BLaER1 treated with 17β-estradiol and CSF1 and Interleukin-3, amounts not matched to agents 10 nM and 100 nM (cell line): Measurements from ENCODE around the gene RIPK4.

ENCODE experiments used
- H3K27ac ChIP-seq, 11 experiments: shearing (Covaris generic); formaldehyde crosslinking; 2 replicates each; pipeline ENCODE4 v1.8.1; 2022
- H3K27me3 ChIP-seq, 11 experiments: shearing (Covaris generic); formaldehyde crosslinking; 2 replicates each; pipeline ENCODE4 v1.8.1; 2022
- H3K36me3 ChIP-seq, 11 experiments: shearing (Covaris generic); formaldehyde crosslinking; 2 replicates each; pipeline ENCODE4 v1.8.1; 2022
- H3K4me1 ChIP-seq, 10 experiments: shearing (Covaris generic); formaldehyde crosslinking; 2 replicates each; pipeline ENCODE4 v1.8.1; 2022
- H3K4me2 ChIP-seq, 11 experiments: shearing (Covaris generic); formaldehyde crosslinking; 2 replicates each; pipeline ENCODE4 v1.8.1; 2022
- H3K4me3 ChIP-seq, 10 experiments: shearing (Covaris generic); formaldehyde crosslinking; 2 replicates each; pipeline ENCODE4 v1.8.1; 2022
- H3K9ac ChIP-seq, 11 experiments: shearing (Covaris generic); formaldehyde crosslinking; 2 replicates each; pipeline ENCODE4 v1.8.1; 2022
- H3K9me3 ChIP-seq, 11 experiments: shearing (Covaris generic); formaldehyde crosslinking; replicated peaks in 1 of 11; 2 replicates each; pipeline ENCODE4 v1.8.1; 2022
- H4K20me1 ChIP-seq, 11 experiments: shearing (Covaris generic); formaldehyde crosslinking; 2 replicates each; pipeline ENCODE4 v1.8.1; 2022
- Cebpa-rat ChIP-seq, 11 experiments: shearing (Covaris generic); IDR thresholded peaks; 2 replicates each; pipeline ENCODE4 v1.8.1; 2022

Gene RIPK4

DNA sequence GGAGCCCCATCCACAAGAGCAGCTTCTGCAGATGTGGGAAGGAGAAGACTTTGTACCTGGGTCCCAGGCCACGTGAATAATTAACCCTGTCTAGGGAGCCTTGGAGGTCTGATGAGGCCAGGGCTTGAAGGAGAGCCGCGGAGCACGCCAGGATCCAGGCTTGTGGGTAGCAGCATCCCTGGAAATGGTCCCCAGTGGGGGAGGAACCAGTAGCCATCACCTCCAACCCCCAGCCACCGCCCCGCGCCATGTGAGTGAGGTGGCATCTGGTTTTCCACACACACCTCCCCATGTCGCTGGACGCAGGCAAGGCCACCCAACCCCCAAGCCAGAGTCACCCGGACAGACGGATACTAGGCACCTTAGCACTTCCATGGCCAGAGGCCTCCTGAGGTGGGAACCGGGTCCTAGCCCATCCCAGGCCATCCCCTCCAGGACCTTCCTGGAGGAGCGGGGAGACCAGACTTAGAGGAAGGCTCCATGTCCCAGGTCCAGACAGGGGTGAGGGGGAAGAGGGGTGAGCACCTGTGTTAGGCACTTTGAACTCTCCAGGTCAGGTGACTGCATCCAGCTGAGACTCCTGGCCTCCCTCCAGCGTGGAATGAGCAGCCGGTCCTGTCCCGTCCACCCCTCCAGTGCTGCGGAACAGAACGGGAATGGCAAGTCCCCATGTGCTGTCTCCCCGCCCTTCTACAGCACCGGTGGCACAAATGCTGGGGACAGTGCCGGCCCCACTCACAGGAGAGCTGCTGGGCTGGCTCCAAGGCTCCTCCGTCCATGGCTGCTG lies 53.2 kb downstream of the RIPK4 start:
- H3K4me1 ChIP-seq: peaks cover 10 to 30% (median 28%) of the 10 kb centered on the region in 10 experiments
- H3K9me3 ChIP-seq: no peaks in the 10 kb centered on the region

DNA sequence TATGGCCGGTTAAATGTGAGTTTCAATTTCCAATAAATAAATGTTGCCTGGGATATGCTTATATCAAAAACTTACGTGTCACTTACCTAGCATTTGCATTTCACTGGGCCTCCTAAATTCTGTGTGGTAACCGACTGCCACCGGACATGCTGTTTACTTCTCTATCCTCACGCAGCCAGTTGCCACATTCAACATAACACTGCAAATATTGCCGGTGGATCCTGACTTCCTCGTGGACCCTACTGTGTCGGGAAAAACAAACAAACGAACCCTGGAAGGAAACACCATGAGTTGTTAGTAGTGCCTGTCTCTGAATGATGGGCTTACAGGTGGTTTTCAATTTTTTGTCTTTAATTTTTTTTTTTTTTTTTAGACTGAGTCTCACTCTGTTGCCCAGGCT lies 54.1 kb downstream of the RIPK4 start:
- peaks cover 4 to 21% (median 19%) of the 10 kb centered on the region in 10 experiments for H3K4me1 ChIP-seq
- no peak overlapping the region for H3K4me2 ChIP-seq
- H3K27me3 ChIP-seq: peaks cover 0 to 5% (median 0%) of the 10 kb centered on the region in 11 experiments; a peak in 2 of 22 replicates
- TF ChIP-seq Cebpa-rat (IDR thresholded peaks at IDR 0.05): no peak
- peaks cover 0 to 3% (median 0%) of the 10 kb centered on the region in 11 experiments; a peak in 1 of 22 replicates for H4K20me1 ChIP-seq
- H3K9ac ChIP-seq: no peak overlapping the region
- H3K4me3 ChIP-seq: no peak overlapping the region
- no peaks in the 10 kb centered on the region for H3K36me3 ChIP-seq
- H3K9me3 ChIP-seq: no peaks in the 10 kb centered on the region
- no peak overlapping the region for H3K27ac ChIP-seq

More for the DNA sequence above, 53.2 kb downstream of the RIPK4 start:
- Histone ChIP-seq H3K4me3 (no peak overlapping the region), H4K20me1 (peaks cover 0 to 3% (median 0%) of the 10 kb centered on the region in 11 experiments; a peak in 2 of 22 replicates), H3K36me3 (no peaks in the 10 kb centered on the region), H3K27ac (no peak overlapping the region), H3K4me2 (no peak overlapping the region), H3K27me3 (peaks cover 0 to 5% (median 0%) of the 10 kb centered on the region in 11 experiments; a peak in 2 of 22 replicates), H3K9ac (no peak overlapping the region)
- no peak for TF ChIP-seq Cebpa-rat (IDR thresholded peaks at IDR 0.05)

DNA sequence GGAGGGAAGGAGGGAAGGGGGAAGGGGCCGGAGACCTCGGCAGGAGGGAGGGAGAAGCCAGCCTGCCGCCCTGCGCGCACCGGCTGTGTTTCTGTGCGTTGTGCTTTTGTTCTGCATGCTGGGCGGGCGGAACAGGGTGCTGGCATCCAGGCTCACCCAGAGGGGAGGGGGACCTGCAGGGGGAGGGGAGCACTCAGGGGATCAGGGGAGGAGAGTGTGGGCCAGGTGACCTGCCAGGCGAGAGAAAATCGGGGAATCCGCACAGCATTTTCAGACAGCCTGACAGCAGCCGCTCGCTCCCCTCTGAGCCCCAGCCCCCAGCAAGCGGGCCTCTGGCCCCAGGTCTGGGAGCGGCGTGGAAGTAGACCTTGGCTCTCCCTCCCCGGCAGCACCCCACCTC lies 54.7 kb downstream of the RIPK4 start:
- Histone ChIP-seq H3K9me3 (no peaks in the 10 kb centered on the region), H3K4me1 (peaks cover 0 to 17% (median 14%) of the 10 kb centered on the region in 10 experiments; a peak in 17 of 20 replicates), H3K27me3 (peaks cover 0 to 5% (median 0%) of the 10 kb centered on the region in 11 experiments; a peak in 2 of 22 replicates), H3K27ac (no peak overlapping the region), H3K9ac (no peak overlapping the region), H3K36me3 (no peaks in the 10 kb centered on the region), H3K4me3 (no peak overlapping the region), H3K4me2 (no peak overlapping the region), H4K20me1 (peaks cover 0 to 3% (median 0%) of the 10 kb centered on the region in 11 experiments; a peak in 1 of 22 replicates)
- TF ChIP-seq Cebpa-rat (IDR thresholded peaks at IDR 0.05): no peak

DNA sequence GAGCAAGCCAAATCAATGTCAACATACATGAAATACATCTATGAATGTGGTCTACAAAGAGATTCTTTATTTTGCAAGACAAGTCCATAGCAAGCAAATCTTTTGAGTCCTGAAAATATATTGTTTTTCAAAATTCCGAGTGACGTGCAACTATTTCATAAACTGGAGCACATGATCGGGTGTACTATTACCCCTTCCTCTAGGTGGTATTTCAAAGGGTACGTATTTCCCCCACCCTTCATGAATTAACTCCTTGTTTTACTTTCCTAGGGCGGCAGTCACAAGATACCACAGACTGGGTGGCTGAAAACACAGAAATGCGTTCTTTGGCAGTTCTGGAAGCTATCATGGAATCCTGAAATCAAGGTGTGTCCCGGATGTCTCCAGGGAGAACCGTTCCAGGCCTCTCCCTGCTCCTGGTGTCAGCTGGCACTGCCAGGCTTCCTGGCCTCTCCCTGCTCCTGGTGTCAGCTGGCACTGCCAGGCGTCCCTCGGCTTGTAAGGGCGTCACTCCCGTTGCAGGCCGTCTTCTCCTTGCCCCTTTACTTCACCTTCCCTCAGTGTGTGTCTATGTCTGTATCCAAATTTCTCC lies 55.3 kb downstream of the RIPK4 start:
- H4K20me1 ChIP-seq: peaks cover 0 to 3% (median 0%) of the 10 kb centered on the region in 11 experiments; a peak in 1 of 22 replicates
- no peak overlapping the region for H3K4me3 ChIP-seq
- no peak overlapping the region for H3K9ac ChIP-seq
- peaks cover 0 to 4% (median 0%) of the 10 kb centered on the region in 11 experiments; a peak in 2 of 22 replicates for H3K27me3 ChIP-seq
- H3K27ac ChIP-seq: no peak overlapping the region
- no peak overlapping the region for H3K4me2 ChIP-seq
- no peak for TF ChIP-seq Cebpa-rat (IDR thresholded peaks at IDR 0.05)
- no peaks in the 10 kb centered on the region for H3K36me3 ChIP-seq
- no peaks in the 10 kb centered on the region for H3K9me3 ChIP-seq
- peaks cover 0 to 12% (median 7%) of the 10 kb centered on the region in 10 experiments; a peak in 13 of 20 replicates for H3K4me1 ChIP-seq

DNA sequence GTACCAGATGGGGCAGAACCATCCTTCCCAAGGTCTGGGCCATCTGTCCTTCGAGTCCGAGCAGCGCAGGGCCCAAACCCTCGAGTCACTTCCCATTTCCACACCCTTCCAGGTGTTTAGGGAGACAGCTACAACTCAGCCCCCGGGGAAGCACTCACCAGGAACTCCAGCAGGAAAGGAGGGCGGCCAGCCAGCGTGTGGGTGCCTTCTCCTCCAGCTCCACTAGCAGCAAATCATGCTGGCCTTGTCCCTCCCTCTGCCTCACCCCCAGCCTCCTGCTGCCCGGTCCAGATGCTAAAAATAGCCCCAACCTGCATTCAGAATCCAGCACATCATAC lies 56.1 kb downstream of the RIPK4 start:
- Histone ChIP-seq H3K4me2 (no peak overlapping the region), H3K4me1 (peaks cover 0 to 5% (median under 1%) of the 10 kb centered on the region in 10 experiments; a peak in 5 of 20 replicates), H3K27ac (no peak overlapping the region), H3K4me3 (no peak overlapping the region), H3K36me3 (no peaks in the 10 kb centered on the region), H4K20me1 (peaks cover 0 to 3% (median 0%) of the 10 kb centered on the region in 11 experiments; a peak in 1 of 22 replicates), H3K27me3 (no peaks in the 10 kb centered on the region), H3K9me3 (no peaks in the 10 kb centered on the region), H3K9ac (no peak overlapping the region)
- TF ChIP-seq Cebpa-rat (IDR thresholded peaks at IDR 0.05): no peak

DNA sequence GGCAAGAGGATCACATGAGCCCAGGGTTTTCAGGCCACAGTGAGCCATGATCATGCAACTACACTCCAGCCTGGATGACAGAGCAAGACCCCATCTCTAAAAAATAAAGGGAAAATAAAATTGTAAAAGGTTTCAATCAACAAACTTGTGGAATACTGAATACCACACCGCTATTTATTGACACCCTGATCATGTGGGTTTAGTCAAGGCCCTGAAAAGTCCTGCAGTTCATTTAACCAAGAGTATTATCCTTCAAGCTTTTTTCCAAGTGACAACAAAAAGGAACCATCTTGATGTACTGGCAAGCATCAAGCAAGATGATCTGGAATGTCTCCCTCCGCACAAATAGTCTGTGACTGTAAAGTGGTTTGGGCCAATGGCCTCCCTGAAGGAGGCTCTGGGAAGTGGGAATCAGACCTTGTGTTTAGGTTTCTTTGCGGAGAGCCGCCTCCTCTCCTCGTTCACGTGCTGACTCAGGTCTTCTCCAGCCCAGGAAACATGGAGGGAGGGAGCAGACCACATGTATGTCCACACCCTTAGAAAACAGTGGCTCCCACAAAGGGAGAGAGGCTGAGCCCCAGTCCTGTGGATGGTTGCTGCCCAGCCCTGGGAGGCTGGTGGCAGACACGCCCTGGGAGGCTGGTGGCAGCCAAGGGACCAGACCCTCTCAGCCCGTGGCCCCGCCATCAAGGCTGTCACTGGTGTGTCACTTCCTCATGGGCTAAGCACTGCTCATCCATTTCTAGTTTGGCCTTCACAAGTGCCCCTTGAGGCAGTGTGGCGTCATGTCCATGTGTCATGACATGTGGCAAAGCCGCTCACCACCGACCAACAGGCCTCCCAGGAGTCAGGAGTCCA lies 56.7 kb downstream of the RIPK4 start:
- H3K9me3 ChIP-seq: no peaks in the 10 kb centered on the region
- H4K20me1 ChIP-seq: peaks cover 0 to 3% (median 0%) of the 10 kb centered on the region in 11 experiments; a peak in 1 of 22 replicates
- TF ChIP-seq Cebpa-rat (IDR thresholded peaks at IDR 0.05): no peak
- H3K27me3 ChIP-seq: no peaks in the 10 kb centered on the region
- no peak overlapping the region; a peak in 1 of 22 replicates for H3K27ac ChIP-seq
- H3K9ac ChIP-seq: no peak overlapping the region
- no peaks in the 10 kb centered on the region for H3K36me3 ChIP-seq
- H3K4me1 ChIP-seq: peaks cover 0 to 5% (median 0%) of the 10 kb centered on the region in 10 experiments; a peak in 2 of 20 replicates
- H3K4me3 ChIP-seq: no peak overlapping the region
- no peak overlapping the region for H3K4me2 ChIP-seq

DNA sequence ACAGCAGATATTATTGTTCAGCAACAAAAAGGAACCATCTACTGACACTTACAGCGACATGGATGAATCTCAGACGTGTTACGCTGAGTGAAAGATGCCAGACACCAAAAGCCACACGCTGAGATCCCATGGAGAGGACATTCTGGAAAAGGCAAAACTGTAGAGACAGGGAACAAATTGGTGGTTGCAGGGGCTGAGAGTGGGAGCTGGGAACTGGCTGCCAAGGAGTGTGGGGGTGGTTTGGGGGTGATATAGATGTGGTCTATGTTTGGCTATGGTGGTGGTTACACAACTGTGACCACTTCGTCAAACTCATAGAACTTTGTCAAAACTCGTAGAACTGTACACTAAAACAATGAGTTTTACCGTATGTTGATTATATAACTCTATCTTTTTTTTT lies 57.7 kb downstream of the RIPK4 start:
- Histone ChIP-seq H3K4me2 (no peak overlapping the region), H3K27ac (no peak overlapping the region), H3K9ac (no peak overlapping the region), H3K36me3 (no peaks in the 10 kb centered on the region), H4K20me1 (peaks cover 0 to 3% (median 0%) of the 10 kb centered on the region in 11 experiments; a peak in 1 of 22 replicates), H3K27me3 (no peaks in the 10 kb centered on the region), H3K9me3 (no peaks in the 10 kb centered on the region), H3K4me1 (peaks cover 0 to 5% (median 0%) of the 10 kb centered on the region in 10 experiments; a peak in 2 of 20 replicates), H3K4me3 (no peak overlapping the region)
- no peak for TF ChIP-seq Cebpa-rat (IDR thresholded peaks at IDR 0.05)

DNA sequence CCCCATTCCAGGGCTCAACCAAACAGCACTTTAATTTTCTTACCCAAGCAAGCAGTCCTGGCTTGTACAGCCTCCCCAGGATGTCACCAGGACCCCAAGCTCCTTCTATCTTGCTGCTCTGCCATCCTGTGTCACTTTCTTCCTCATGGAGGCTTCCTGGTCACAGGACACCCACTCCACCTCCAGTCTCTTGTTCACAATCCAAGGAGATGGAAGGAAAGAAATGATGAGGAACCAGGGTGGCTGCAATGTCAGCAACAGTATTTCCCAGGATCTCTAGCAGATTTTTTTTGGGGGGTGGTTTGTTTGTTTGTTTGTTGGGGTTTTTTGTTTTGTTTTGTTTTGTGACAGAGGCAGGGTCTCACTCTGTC lies 58.9 kb downstream of the RIPK4 start:
- Histone ChIP-seq H3K9me3 (no peaks in the 10 kb centered on the region), H3K27me3 (no peaks in the 10 kb centered on the region), H4K20me1 (no peaks in the 10 kb centered on the region), H3K4me1 (peaks cover 0 to 5% (median 0%) of the 10 kb centered on the region in 10 experiments; a peak in 2 of 20 replicates), H3K4me3 (no peak overlapping the region), H3K36me3 (no peaks in the 10 kb centered on the region), H3K9ac (no peak overlapping the region), H3K4me2 (no peak overlapping the region), H3K27ac (no peak overlapping the region)
- TF ChIP-seq Cebpa-rat (IDR thresholded peaks at IDR 0.05): no peak
